HL-60/S4 treated with phorbol 12-myristate 13-acetate at 8.2 ng/mL for 4 days and 3 days (cell line): ENCODE data around the gene SH3BGR.
"Not testable (repeated sequence)": the region's sequence is repeated elsewhere in the genome, so short reads cannot be mapped to it uniquely, and the experiment has no call there.

Experiments
- in situ Hi-C: fragments of 300-500 bp; cut with MboI; formaldehyde crosslinking; loops from 2 replicates; pipeline ENCODE4 v1.15.0; 2022; ENCODE audit warnings: low sequenced_read_pairs

The SH3BGR gene

GRCh38 chr21:39538453-39539042 is 86.8 kb downstream of the SH3BGR start:
- in situ Hi-C loops, result no loop called here

- in situ Hi-C loops, result not testable (repeated sequence)
Measured at GRCh38 chr21:39540367-39540766, 88.6 kb downstream of the SH3BGR start.

- in situ Hi-C loops, result no loop called here
Measured at GRCh38 chr21:39542736-39543135, 91.0 kb downstream of the SH3BGR start.

- in situ Hi-C loops, result no loop called here
Measured at GRCh38 chr21:39546522-39546921, 94.8 kb downstream of the SH3BGR start.

- in situ Hi-C loops, result no loop called here
Measured at GRCh38 chr21:39552856-39553255, 101.1 kb downstream of the SH3BGR start.

GRCh38 chr21:39553331-39553730 is 101.6 kb downstream of the SH3BGR start:
- in situ Hi-C loops, result no loop called here

- in situ Hi-C loops, result no loop called here
Measured at GRCh38 chr21:39555911-39556590, 104.3 kb downstream of the SH3BGR start.

- in situ Hi-C loops, result no loop called here
Measured at GRCh38 chr21:39559511-39559910, 107.7 kb downstream of the SH3BGR start.

GRCh38 chr21:39561140-39561539 is 109.4 kb downstream of the SH3BGR start:
- in situ Hi-C loops, result no loop called here

- in situ Hi-C loops, result no loop called here
Measured at GRCh38 chr21:39562791-39563770, 111.3 kb downstream of the SH3BGR start.

- in situ Hi-C loops, result no loop called here
Measured at GRCh38 chr21:39564200-39564599, 112.4 kb downstream of the SH3BGR start.
